Peyer's patch (tissue), 4 donors: ENCODE data around the gene CYB5R3. TPM values are rescaled to one million over a fixed set of nuclear protein-coding genes. Genes with fewer than 3 reads are reported as not detected.

Source experiments
- DNase-seq, 3 donors: peaks; one replicate each; pipeline ENCODE4 v3.0.0-alpha.2; 2017 to 2019
- H3K27ac ChIP-seq, 4 donors: fragments of 200-600 bp; sonication (generic); one replicate each; pipeline ENCODE4 v1.5.1; 2016 to 2019
- H3K27me3 ChIP-seq, 2 donors: fragments of 200-600 bp; sonication (generic); one replicate each; pipeline ENCODE4 v1.5.1; 2019
- H3K36me3 ChIP-seq, 3 donors: fragments of 200-600 bp; sonication (generic); one replicate each; pipeline ENCODE4 v1.5.1; 2016 to 2019
- H3K4me1 ChIP-seq, 4 donors: fragments of 200-600 bp; sonication (generic); one replicate each; pipeline ENCODE4 v1.5.1; 2016 to 2019
- H3K4me3 ChIP-seq, 4 donors: fragments of 200-600 bp; sonication (generic); 1 replicate in 3 of 4; 2 replicates in 1 of 4; pipeline ENCODE4 v1.5.1; 2016 to 2019; ENCODE audit warnings: mild to moderate bottlenecking in 1 of 4
- H3K9me3 ChIP-seq, 4 donors: fragments of 200-600 bp; sonication (generic); one replicate each; pipeline ENCODE4 v1.5.1; 2016 to 2019; ENCODE audit warnings: mild to moderate bottlenecking in 1 of 4
- CTCF ChIP-seq, 6 experiments: fragments of 450-650 bp in 4 of 6; fragments of 200-600 bp in 2 of 6; sonication (generic) in 1 of 6; IDR thresholded peaks; one replicate each; pipeline ENCODE4 v1.5.1; 2017 to 2019; ENCODE audit warnings: antibody characterized with exemption in 6 of 6, mild to moderate bottlenecking in 3 of 6, moderate library complexity in 1 of 6
- POLR2A ChIP-seq, 2 donors: fragments of 450-650 bp; IDR thresholded peaks; one replicate each; pipeline ENCODE4 v1.5.1; 2017; ENCODE audit warnings: antibody characterized with exemption in 2 of 2, mild to moderate bottlenecking in 2 of 2, moderate library complexity in 2 of 2
- total RNA-seq, 4 donors: library from RNA; depleted of rRNA; stranded (reverse); fragments of >200 nt; gene quantifications; one replicate each; pipeline ENCODE4 v1.1.0, GENCODE V29; 2016

The CYB5R3 gene
- total RNA-seq, 4 donors from 2014 or later = 59.4 to 147 (median 117) TPM

- Histone ChIP-seq H3K36me3 (peaks cover 0 to 88% (median 0%) of the 10 kb centered on the region in 3 donors), H3K27me3 (no peaks in the 10 kb centered on the region), H3K27ac (no peak overlapping the region), H3K4me3 (no peak overlapping the region), H3K9me3 (no peaks in the 10 kb centered on the region), H3K4me1 (peaks cover 0 to 21% (median 10%) of the 10 kb centered on the region in 4 donors)
- TF ChIP-seq POLR2A (IDR thresholded peaks at IDR 0.05) (no peak), CTCF (IDR thresholded peaks at IDR 0.05) (no peak)
- no peak for DNase-seq
Observed at GRCh38 chr22:42626431-42626830, 22.8 kb downstream of the CYB5R3 start.

GRCh38 chr22:42625416-42625815 lies 23.8 kb downstream of the CYB5R3 start:
- Histone ChIP-seq H3K4me3 (no peak overlapping the region), H3K4me1 (peaks cover 0 to 22% (median 14%) of the 10 kb centered on the region in 4 donors), H3K27ac (no peak overlapping the region), H3K36me3 (peaks cover 0 to 78% (median 0%) of the 10 kb centered on the region in 3 donors), H3K27me3 (no peaks in the 10 kb centered on the region), H3K9me3 (no peaks in the 10 kb centered on the region)
- no peak for DNase-seq
- TF ChIP-seq CTCF (IDR thresholded peaks at IDR 0.05) = no peak
- no peak for TF ChIP-seq POLR2A (IDR thresholded peaks at IDR 0.05)

GRCh38 chr22:42624551-42625106 lies 24.6 kb downstream of the CYB5R3 start:
- Histone ChIP-seq H3K4me1 (peaks cover 0 to 22% (median 15%) of the 10 kb centered on the region in 4 donors), H3K27ac (peak overlapping the region in 1 of 4 donors; percentile 74), H3K36me3 (peaks cover 0 to 74% (median 0%) of the 10 kb centered on the region in 3 donors), H3K4me3 (no peak overlapping the region), H3K27me3 (no peaks in the 10 kb centered on the region), H3K9me3 (no peaks in the 10 kb centered on the region)
- TF ChIP-seq CTCF (IDR thresholded peaks at IDR 0.05) (no peak), POLR2A (IDR thresholded peaks at IDR 0.05) (no peak)
- no peak for DNase-seq

- TF ChIP-seq CTCF (IDR thresholded peaks at IDR 0.05) = no peak
- TF ChIP-seq POLR2A (IDR thresholded peaks at IDR 0.05) = no peak
- Histone ChIP-seq H3K27me3 (no peaks in the 10 kb centered on the region), H3K4me3 (no peak overlapping the region), H3K4me1 (peaks cover 0 to 22% (median 15%) of the 10 kb centered on the region in 4 donors), H3K27ac (peak overlapping the region in 3 of 4 donors; percentile 46 to 74 (median 67)), H3K9me3 (no peaks in the 10 kb centered on the region), H3K36me3 (peaks cover 0 to 74% (median 0%) of the 10 kb centered on the region in 3 donors)
- DNase-seq = no peak
Observed at GRCh38 chr22:42623756-42624441, 25.3 kb downstream of the CYB5R3 start.

GRCh38 chr22:42623301-42623751 lies 25.9 kb downstream of the CYB5R3 start:
- H3K9me3 ChIP-seq = no peaks in the 10 kb centered on the region
- peaks cover 0 to 22% (median 15%) of the 10 kb centered on the region in 4 donors for H3K4me1 ChIP-seq
- peak overlapping the region in 3 of 4 donors; percentile 46 to 74 (median 67) for H3K27ac ChIP-seq
- peak in 2 of 3 donors; percentile 77 to 87 for DNase-seq
- no peaks in the 10 kb centered on the region for H3K27me3 ChIP-seq
- TF ChIP-seq POLR2A (IDR thresholded peaks at IDR 0.05) = no peak
- no peak for TF ChIP-seq CTCF (IDR thresholded peaks at IDR 0.05)
- peak overlapping the region in 1 of 4 donors; percentile 9 for H3K4me3 ChIP-seq
- H3K36me3 ChIP-seq = peaks cover 0 to 71% (median 0%) of the 10 kb centered on the region in 3 donors
